CD4-positive, alpha-beta T cell treated with Interleukin-10 for 1 hour (primary cell): ENCODE measurements around the gene MAPK8IP1.

Experiments
- DNase-seq: peaks from one replicate; pipeline ENCODE4 v3.0.0-alpha.2; 2020

MAPK8IP1 gene

DNA sequence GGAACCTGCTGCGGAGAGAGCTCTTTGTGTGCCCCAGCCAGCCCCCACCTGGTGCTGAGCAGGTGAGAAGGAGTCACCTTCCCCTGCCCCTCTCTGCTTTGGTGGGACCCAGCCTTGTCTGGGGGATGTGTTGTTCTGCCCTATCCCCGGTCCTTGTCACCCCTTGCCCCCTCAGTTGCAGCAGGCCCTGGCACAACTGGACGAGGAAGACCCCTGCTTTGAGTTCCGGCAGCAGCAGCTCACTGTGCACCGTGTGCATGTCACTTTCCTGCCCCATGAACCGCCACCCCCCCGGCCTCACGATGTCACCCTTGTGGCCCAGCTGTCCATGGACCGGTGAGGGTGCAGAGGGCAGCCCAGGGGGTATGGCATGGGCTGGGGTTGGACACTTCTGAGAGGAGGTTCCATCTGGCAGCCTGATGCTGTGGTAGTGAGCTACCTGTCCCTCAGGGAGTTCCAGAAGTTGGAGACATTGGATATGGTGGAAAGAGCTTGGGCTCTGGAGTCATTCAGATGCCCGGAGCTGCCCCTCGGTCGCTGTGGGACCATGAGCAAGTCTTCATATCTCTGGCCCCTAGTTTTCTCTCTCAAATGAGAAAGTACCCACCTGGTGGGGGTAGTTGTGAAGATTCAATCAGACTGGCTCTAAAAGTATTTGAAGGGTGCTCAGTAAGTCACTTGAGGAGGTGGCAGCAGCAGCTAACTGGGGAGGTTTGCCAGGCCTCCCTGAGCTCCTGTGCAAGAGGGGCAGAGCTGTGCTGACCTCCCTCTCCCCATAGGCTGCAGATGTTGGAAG, 41.3 kb downstream of the MAPK8IP1 start:
- no peak for DNase-seq

DNA sequence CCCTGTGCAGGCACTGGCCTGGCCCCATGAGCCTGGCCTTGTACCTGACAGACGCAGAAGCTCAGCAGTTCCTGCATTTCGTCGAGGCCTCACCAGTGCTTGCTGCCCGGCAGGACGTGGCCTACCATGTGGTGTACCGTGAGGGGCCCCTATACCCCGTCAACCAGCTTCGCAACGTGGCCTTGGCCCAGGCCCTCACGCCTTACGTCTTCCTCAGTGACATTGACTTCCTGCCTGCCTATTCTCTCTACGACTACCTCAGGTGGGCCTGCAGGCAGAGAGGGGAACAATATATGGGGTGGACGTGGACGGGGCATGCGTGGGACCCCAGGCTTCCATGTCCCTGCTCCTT, 41.9 kb downstream of the MAPK8IP1 start:
- no peak for DNase-seq

DNA sequence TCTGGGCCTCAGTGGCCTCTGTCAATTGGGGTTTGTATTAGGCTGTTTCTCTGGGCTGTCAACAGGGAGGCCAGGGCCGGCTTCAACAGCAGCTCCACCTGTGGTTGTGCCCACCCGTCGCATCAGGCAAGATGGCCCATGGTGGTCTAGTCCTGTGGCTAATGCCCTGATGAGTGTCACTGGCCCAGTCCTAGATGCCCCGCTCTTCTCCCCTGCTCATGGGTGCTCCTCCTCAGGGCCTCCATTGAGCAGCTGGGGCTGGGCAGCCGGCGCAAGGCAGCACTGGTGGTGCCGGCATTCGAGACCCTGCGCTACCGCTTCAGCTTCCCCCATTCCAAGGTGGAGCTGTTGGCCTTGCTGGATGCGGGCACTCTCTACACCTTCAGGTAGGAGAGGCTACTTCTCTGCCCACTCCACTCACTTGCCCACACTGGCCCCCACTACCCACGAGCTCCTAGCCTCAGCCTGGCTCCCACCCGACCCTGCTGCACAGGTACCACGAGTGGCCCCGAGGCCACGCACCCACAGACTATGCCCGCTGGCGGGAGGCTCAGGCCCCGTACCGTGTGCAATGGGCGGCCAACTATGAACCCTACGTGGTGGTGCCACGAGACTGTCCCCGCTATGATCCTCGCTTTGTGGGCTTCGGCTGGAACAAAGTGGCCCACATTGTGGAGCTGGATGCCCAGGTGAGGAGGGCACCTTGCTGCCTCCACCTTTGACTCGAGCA, 42.4 kb downstream of the MAPK8IP1 start:
- no peak for DNase-seq

DNA sequence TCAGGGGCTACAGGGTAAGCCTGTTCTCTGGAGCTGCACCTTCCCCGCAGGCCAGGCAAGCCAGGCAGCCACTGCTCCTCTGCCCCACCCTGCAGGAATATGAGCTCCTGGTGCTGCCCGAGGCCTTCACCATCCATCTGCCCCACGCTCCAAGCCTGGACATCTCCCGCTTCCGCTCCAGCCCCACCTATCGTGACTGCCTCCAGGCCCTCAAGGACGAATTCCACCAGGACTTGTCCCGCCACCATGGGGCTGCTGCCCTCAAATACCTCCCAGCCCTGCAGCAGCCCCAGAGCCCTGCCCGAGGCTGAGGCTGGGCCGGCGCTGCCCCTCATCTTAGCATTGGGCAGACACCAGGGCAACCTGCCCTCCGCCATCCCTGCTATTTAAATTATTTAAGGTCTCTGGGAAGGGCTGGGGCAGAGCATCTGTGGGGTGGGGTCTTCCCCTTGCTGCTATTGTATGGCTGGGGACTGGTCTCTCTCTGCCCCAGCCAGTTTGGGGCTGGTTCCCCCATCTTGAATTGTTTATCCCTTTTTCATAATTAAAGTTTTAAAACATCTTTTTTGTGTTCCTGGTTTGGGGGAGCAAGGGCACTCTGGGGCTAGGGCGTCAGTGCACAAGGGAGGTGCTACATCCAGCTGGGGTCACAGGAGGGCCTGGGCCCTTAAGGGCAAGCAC, 43.2 kb downstream of the MAPK8IP1 start:
- no peak for DNase-seq

DNA sequence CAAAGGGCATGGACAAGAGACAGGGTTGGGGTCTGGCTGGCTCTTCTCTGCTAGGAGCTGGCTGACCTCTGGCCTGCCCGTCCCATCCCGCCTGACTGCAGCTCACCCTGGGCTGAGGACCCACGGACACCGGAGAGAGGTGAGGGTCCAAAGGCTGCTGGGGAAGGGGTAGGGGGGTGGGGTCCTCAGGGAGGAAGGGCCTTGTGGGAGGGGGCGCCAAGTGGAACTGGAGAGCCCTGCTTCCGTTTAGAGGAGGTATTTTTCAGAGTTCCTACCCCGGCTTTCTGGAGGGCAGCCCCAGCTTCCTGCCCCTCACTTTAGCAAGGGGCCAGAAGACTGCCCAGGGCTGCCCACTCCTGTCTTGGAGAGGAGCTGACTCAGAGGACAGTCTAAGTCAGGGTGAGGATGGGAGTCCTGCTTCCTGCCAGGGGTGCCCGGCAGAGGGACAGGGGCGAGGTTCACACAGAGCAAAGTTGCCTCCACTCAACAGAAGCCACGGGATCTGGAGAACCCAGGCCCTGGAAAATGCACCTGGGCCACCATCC, 44.1 kb downstream of the MAPK8IP1 start:
- no peak for DNase-seq

DNA sequence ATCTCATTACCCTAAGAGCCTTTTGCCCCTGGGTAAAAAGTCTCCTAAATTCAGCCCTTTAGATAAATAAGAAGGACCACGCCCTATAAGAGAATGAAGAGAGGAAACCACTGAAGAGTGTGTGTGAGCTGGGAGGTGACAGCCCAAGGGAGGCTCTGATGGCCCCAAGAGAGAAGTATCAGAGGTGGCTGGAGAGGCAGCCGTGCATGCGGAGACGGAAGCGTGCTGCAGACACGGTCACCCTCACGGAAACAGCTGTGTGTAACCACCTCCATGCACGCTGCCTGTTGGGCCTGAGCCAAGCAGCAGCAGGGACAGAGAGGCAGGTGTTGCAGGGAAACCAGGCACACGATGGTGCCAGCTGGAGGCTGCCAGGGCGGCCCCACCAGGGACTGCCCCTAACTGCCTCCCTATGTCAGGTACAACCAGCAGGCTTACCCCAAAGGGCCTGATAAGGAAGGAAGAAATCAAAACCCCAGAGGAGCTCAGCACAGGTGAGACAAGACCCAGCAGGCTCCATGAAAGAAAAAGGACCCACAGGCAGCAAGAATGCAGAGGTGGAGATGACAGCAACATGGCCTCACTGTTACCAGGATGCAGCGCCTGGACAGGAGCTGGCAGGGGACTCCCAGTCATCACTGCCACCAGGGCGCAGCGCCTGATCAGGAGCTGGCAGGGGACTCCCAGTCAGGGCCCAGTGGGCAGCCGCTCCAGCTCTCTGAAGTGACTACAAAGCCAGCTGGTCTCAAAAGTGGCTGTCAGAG, 44.8 kb downstream of the MAPK8IP1 start:
- DNase-seq: peak; percentile 61

DNA sequence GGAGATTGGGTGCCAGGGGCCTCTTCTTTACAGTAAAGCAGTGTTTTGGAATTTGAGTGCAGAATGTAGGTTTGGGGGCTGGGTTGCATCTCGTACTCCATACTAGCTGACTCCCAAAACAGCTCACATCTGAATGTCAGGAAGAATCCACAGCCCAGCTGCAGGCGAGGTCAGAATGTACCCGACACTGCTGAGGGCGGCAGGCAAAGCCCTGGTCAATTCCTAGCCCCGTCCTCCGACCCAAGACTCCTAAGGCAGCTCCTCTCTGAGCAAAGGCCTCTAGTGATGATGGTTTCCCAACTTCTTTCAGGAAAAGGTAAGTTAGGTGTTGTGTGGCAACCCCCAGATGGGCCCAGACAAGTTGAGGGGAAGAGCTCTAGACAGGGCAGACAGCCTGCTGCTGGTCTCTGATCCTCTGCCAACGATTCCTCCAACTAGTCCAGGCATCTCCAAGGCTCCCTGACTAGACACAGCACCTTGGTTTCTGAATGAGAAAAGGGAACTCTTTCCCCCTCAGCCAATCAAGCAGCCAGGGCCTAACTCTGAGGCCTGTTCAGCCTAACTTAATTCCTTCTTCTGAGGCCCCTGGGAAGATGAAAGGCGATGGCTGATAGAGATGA, 45.6 kb downstream of the MAPK8IP1 start:
- DNase-seq: no peak

DNA sequence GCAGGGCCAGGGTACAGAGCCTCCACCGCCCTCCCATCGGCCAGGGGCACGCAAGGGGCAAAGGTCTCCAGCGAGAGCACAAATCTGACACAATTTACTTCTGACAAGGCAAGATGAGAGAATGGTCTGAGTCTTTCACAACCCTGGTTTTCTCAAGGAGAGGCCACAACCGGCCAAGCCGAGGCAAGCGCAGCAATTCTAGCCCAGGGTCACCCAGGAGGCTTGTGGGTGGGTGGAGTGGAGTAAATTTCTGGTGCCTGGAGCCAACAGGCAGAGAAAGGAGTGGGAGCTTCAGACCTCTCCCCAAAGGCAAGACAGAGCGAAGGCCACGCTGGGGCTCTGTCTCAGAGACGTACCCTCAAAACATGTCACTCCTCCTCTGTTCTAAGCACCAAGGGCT, 46.3 kb downstream of the MAPK8IP1 start:
- no peak for DNase-seq

DNA sequence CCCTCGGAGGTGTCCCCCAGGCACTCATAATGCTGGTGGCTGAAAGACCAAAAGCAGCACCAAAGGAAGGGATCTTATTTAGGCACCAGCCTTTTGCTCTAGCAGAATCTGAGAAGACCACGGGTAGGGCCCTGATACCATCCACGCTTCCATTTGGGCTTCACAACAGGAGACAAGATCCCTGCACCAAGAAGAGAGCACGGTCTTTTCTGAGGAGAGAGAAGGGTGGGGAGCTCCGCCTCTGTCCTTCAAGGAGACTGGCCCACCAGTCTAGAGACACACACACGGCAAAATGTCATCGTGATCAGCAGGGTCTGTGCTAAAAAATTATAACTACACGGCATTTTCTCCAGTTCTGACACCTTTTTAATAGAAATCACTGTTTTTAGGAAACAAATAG, 46.8 kb downstream of the MAPK8IP1 start:
- no peak for DNase-seq

DNA sequence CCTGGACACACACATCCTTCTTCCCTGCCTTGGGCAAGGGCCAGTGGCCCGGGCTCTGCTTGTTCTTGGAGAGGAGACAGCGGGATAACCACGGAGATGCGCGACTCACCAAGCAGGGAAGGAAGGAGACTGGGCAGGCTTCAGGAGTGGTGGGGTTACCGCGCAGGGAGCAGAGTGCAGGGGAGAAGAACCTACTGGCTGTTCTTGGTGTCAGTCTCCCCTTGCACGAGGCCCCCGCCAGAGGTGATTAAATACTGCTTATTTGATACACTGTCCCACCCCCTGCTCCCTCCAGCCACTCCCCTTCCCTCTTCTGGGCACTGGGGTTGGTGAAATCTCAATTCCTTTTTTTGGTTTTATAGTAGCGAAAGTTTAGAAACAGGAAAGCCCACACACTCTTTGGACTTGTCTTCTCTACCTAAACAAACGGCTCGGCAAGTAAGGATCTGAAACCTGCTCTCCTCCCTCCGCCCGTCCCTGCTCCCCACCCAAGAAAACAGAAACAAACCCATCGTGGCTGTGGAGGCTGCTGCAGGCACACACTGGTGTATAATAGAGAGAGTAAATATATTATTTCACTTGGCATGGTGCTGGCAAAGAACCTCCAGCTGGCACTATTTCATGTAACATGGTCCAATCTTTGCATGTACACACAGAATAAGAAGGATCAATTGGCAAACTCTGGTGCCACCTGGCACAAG, 47.8 kb downstream of the MAPK8IP1 start:
- no peak for DNase-seq

DNA sequence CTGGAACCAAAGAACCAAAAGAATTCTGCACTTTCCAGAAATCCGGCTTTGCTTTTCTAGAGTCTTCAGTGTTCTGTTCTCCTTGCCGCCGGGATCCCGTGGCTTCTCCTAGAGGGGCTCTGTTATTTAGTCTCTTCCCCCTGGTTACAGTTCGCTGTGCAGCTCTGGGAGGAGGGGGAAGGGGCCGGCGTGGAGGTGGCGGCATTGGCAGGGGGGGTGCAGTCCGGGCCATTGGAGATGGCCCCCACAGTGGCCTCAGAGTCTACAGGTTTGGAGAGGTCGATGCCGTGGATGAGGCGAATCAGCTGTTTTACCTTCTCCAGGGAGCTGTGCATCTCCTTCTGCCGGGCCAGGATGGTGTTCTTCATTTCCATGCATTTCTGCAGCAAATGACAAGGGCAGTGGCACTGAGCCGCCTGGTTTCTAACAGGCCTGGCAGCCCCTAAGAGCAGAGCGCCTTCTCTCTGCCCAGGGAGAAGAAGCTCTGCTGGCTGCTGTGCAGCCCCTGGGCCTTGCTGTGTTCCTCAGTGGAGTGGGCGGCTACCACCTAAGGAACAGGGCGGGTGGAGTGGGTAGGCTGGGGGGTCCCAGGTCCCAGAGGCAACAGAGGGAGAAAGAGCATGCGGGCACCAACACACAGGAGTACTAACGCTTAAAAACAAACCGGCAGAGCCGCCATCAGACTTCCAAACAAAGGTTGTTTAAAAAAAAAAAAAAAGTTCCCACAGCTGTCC, 48.6 kb downstream of the MAPK8IP1 start:
- DNase-seq: no peak

DNA sequence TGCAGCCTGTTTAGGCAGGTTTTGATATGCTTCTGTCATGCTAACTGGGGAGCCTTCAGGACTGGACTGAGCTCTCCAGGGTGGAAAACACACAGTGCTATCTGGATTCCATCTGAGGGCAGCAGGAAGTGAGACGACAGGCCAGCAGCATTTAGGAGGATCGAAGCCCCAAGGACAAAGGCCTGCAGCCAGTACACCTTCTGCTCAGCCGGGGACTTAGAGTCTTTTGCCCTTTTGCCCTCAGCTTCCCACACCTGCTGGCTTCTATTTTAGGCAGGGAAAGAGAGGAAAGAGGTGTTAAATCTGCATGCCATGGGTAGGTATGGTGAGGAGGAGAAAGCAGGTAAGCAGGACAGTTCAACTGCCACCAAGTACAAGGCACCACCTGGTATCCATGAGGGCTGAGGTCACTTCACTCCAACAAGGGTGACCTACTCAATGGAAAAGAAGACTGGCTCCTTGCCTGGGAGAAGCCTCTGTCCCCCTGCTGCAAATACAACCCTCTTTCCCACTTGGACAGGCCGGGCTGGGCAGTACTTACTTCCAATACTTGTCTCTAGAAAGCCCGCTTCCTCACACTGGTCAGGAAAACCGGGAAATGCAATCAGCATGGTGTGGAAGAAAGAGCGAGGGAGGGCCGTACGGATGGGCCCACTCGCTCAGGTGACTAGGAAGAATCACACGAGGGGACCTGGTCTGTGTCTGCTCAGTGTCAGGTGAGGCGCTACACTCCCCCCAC, 49.3 kb downstream of the MAPK8IP1 start:
- DNase-seq: no peak

DNA sequence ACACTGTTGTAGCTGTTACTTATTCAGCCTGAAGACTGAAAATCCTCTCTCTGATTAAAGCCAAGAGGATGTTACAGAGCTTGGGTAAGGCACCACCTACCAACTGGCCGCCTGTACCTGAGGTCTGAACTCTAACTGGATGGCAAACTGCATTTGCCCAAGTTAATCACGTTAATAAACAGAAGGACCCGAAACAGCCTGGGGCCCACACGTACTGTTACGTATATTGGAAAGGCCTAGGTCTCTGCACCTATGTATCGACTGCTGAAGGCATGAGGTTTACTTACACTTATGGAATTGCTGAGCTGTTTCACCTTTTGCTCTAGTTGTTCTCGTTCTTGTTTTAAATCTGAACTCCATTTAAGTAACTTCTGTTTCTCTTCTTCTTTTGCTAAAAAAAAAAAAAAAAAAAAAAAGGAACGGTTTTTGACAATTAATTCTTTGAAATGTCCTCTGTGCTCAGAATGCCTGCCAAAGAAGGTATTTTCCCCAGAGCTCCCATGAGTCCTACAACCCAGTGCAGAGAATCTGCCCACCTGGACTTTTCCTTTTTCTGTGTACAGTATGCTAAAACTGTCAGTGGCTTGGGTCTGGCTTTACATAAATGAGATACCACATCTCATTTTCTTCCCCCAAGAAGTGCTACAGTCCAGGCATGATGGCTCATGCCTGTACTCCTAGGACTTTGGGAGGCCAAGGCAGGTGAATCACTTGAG, 50.1 kb downstream of the MAPK8IP1 start:
- no peak for DNase-seq

DNA sequence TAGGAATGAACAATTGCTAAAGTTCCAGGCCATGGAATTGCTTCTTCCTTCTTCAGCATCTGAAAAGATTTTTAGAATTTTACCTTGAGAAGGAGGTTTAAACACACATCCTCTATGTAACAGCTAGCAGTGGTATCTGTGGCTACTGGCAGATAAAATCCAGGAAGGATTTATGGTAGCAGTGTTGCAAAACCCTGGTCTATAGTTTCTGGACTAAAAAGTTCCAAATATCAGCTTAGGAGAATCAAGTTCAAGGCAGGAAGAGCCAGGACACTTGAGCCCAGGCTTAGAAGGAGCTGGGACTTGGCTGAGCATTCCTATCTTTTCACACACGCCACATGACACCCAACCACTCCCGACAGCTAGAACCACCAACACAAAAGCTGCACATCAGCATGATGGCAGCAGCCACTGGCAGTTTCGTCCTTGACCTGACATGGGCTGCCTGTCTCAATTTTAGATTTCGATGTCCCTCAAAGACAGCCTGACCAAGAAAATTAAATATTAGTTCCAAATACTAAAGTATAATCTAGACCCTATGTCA, 51.1 kb downstream of the MAPK8IP1 start:
- DNase-seq: no peak

DNA sequence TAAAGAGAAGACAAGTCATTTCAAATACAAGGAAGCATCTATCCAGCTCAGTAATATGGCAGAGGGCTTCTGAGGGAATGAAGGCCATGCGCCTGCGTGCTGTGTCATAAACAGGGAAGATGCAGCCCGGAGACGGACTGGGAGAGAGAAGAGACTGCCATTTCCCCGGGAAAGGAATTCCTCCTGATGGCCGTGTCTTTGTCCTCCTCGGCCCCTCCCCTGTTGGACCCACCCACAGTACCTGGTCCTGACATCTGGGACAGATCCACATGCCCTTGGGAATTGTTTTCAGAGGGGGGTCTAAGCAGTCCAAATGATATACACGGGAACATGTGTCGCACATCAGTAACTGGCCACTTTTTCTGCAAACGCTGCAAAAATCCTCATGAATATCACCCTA, 52.5 kb downstream of the MAPK8IP1 start:
- DNase-seq: no peak

DNA sequence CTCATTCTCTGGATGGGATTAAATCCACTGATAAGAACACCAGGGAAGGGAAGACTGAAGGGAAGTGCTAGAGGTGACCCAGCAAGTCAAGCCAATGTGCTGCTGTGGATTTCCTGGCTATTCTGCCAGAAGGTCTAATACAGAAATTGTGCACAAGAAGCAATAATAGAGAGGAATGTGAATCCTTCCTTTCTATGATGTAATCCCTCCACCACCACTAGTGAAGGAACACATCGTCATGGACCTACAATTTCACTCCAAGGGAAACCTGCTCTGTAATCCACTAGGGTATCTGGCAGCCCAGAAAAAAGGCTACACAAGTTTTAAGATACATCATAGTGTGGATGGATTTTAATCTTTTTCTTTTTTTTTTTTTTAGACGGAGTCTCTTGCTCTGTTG, 54.4 kb downstream of the MAPK8IP1 start:
- DNase-seq: no peak

DNA sequence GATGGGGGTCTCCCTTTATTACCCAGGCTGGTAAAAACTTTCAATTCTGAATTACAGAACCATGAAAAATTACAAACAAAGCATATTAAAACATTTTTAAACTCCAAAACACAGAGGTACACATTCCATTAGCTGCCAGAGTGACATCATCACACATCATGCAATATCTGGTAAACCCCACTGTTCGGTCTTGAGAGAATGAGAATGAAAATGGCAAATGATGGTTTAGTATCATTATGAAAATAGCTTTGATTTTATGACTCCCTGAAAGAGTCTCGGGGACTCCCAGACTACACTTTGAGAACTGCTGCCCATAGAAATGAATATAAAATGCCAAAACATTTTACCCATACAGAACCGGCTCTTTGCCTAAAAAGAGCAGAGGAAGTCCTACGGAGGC, 55.8 kb downstream of the MAPK8IP1 start:
- DNase-seq: no peak

DNA sequence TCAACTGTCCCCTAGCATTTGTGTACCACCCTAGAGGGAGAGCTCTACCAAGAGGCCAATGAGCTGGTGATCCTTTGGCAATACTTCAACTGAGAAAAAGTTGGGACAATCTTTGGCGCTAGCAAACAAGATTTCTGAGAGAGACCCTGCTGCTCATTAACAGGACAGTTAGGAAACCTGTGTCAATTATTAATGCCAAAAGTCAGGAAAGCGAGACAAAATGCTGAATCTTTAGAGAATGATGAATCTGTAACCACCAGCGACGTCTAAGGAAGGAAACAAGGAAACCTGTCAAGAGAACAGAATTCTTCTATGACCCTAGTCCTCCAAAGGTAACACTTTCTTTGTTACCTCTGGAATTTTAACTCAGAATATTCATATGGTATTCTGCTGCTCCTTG, 56.9 kb downstream of the MAPK8IP1 start:
- no peak for DNase-seq

DNA sequence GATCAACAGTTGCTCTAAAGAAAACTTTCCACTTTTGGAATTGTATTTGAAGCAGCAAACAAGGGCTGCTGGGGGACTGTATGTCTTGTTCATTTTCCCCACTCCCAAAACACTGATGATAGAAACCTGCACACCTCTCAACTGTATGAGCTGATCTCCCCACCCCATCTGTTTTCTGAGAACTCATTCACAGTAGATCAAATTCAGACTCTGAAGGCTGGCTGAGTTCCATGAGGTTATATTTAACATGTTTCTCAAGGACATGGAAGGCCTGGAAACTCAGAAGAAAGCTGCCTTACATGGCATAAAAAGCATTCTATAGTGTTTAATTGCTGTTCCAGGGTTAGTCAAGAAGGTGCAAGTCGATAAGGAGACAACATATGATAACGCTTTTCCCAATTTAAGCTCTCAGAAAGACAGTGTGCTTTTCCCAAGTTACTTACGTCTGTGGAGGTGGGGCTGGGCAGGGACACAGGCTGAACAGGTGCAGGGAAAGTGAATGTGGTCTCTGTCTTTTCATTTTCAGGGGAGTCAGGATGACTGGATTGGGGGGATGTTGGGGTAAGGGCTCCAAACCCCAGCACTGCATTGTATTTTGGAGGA, 60.0 kb downstream of the MAPK8IP1 start:
- no peak for DNase-seq
